ENCODE results near the gene SPTA1. TPM values are rescaled to one million over a fixed set of nuclear protein-coding genes. Genes with fewer than 3 reads are reported as not detected.

SPTA1 gene
- total and polyA plus RNA-seq, 4 donors = 0.02 to 21.1 (median 0.24) TPM

- H3K4me1 ChIP-seq (ENCODE audit: control insufficient read depth in 5 of 5, insufficient read depth in 5 of 5, low read length in 5 of 5) = no peaks in the 10 kb centered on the region
- DNase-seq = no peak
Observed at GRCh38 chr1:158731707-158732106, 45.2 kb upstream of the SPTA1 start.

GRCh38 chr1:158730453-158730852 is 43.9 kb upstream of the SPTA1 start:
- H3K27me3 ChIP-seq (ENCODE audit: control insufficient read depth in 3 of 3, insufficient read depth in 3 of 3, low read length in 2 of 3) = no peaks in the 10 kb centered on the region
- H3K4me3 ChIP-seq = no peak overlapping the region
- no peaks in the 10 kb centered on the region for H3K4me1 ChIP-seq (ENCODE audit: control insufficient read depth in 5 of 5, insufficient read depth in 5 of 5, low read length in 5 of 5)
- no peak overlapping the region for H3K9ac ChIP-seq (ENCODE audit: insufficient read depth in 1 of 2, low read length in 2 of 2)
- TF ChIP-seq, protein P1, sequence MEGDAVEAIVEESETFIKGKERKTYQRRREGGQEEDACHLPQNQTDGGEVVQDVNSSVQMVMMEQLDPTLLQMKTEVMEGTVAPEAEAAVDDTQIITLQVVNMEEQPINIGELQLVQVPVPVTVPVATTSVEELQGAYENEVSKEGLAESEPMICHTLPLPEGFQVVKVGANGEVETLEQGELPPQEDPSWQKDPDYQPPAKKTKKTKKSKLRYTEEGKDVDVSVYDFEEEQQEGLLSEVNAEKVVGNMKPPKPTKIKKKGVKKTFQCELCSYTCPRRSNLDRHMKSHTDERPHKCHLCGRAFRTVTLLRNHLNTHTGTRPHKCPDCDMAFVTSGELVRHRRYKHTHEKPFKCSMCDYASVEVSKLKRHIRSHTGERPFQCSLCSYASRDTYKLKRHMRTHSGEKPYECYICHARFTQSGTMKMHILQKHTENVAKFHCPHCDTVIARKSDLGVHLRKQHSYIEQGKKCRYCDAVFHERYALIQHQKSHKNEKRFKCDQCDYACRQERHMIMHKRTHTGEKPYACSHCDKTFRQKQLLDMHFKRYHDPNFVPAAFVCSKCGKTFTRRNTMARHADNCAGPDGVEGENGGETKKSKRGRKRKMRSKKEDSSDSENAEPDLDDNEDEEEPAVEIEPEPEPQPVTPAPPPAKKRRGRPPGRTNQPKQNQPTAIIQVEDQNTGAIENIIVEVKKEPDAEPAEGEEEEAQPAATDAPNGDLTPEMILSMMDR (IDR thresholded peaks at IDR 0.05; ENCODE audit: control extremely low read depth, extremely low read depth) = no peak
- no peak overlapping the region for H3K27ac ChIP-seq (ENCODE audit: low read depth in 1 of 2, low read length in 1 of 2)
- no peaks in the 10 kb centered on the region for H3K36me3 ChIP-seq (ENCODE audit: control insufficient read depth in 4 of 4, insufficient read depth in 4 of 4, low read length in 4 of 4)
- no peaks in the 10 kb centered on the region for H3K9me3 ChIP-seq (ENCODE audit: control insufficient read depth in 4 of 4, insufficient read depth in 3 of 4, low read length in 3 of 4)
- DNase-seq (no peak), ATAC-seq (ENCODE audit: insufficient read depth, low FRiP score) (no peak)
- WGBS, 2 donors = 62 to 89% methylated on average over 4 of the region's 4 CpGs

More at GRCh38 chr1:158731707-158732106, 45.2 kb upstream of the SPTA1 start:
- Histone ChIP-seq H3K9ac (ENCODE audit: insufficient read depth in 1 of 2, low read length in 2 of 2) (no peak overlapping the region), H3K4me3 (no peak overlapping the region), H3K9me3 (ENCODE audit: control insufficient read depth in 4 of 4, insufficient read depth in 3 of 4, low read length in 3 of 4) (no peaks in the 10 kb centered on the region), H3K27me3 (ENCODE audit: control insufficient read depth in 3 of 3, insufficient read depth in 3 of 3, low read length in 2 of 3) (no peaks in the 10 kb centered on the region), H3K36me3 (ENCODE audit: control insufficient read depth in 4 of 4, insufficient read depth in 4 of 4, low read length in 4 of 4) (no peaks in the 10 kb centered on the region), H3K27ac (ENCODE audit: low read depth in 1 of 2, low read length in 1 of 2) (no peak overlapping the region)
- no peak for ATAC-seq (ENCODE audit: insufficient read depth, low FRiP score)
- WGBS, 2 donors = 83 to 93% methylated on average over 4 of the region's 4 CpGs
- TF ChIP-seq, protein P1 (IDR thresholded peaks at IDR 0.05; ENCODE audit: control extremely low read depth, extremely low read depth) = no peak

- H3K36me3 ChIP-seq (ENCODE audit: control insufficient read depth in 4 of 4, insufficient read depth in 4 of 4, low read length in 4 of 4) = no peaks in the 10 kb centered on the region
- H3K4me3 ChIP-seq = no peak overlapping the region
- DNase-seq (no peak), ATAC-seq (ENCODE audit: insufficient read depth, low FRiP score) (no peak)
- no peaks in the 10 kb centered on the region for H3K27me3 ChIP-seq (ENCODE audit: control insufficient read depth in 3 of 3, insufficient read depth in 3 of 3, low read length in 2 of 3)
- 65% methylated on average over 3 of the region's 3 CpGs for WGBS, 2 donors
- TF ChIP-seq, protein P1 (IDR thresholded peaks at IDR 0.05; ENCODE audit: control extremely low read depth, extremely low read depth) = no peak
- H3K9ac ChIP-seq (ENCODE audit: insufficient read depth in 1 of 2, low read length in 2 of 2) = no peak overlapping the region
- no peaks in the 10 kb centered on the region for H3K9me3 ChIP-seq (ENCODE audit: control insufficient read depth in 4 of 4, insufficient read depth in 3 of 4, low read length in 3 of 4)
- H3K4me1 ChIP-seq (ENCODE audit: control insufficient read depth in 5 of 5, insufficient read depth in 5 of 5, low read length in 5 of 5) = no peaks in the 10 kb centered on the region
- no peak overlapping the region for H3K27ac ChIP-seq (ENCODE audit: low read depth in 1 of 2, low read length in 1 of 2)
Observed at GRCh38 chr1:158728510-158729225, 42.2 kb upstream of the SPTA1 start.

GRCh38 chr1:158724442-158724841 is 37.9 kb upstream of the SPTA1 start:
- no peak for ATAC-seq (ENCODE audit: insufficient read depth, low FRiP score)
- H3K27me3 ChIP-seq (ENCODE audit: control insufficient read depth in 3 of 3, insufficient read depth in 3 of 3, low read length in 2 of 3) = no peaks in the 10 kb centered on the region
- TF ChIP-seq, protein P1 (IDR thresholded peaks at IDR 0.05; ENCODE audit: control extremely low read depth, extremely low read depth) = no peak
- H3K9me3 ChIP-seq (ENCODE audit: control insufficient read depth in 4 of 4, insufficient read depth in 3 of 4, low read length in 3 of 4) = no peaks in the 10 kb centered on the region
- H3K4me3 ChIP-seq = no peak overlapping the region
- H3K36me3 ChIP-seq (ENCODE audit: control insufficient read depth in 4 of 4, insufficient read depth in 4 of 4, low read length in 4 of 4) = no peaks in the 10 kb centered on the region
- no peaks in the 10 kb centered on the region for H3K4me1 ChIP-seq (ENCODE audit: control insufficient read depth in 5 of 5, insufficient read depth in 5 of 5, low read length in 5 of 5)
- WGBS, 2 donors = 96 to 98% methylated on average over 5 of the region's 5 CpGs
- no peak for DNase-seq
- H3K27ac ChIP-seq (ENCODE audit: low read depth in 1 of 2, low read length in 1 of 2) = no peak overlapping the region
- no peak overlapping the region for H3K9ac ChIP-seq (ENCODE audit: insufficient read depth in 1 of 2, low read length in 2 of 2)

Data from lung (tissue), 12 donors.